ENCODE results near the gene TNS3. TPM values are rescaled to one million over a fixed set of nuclear protein-coding genes. Genes with fewer than 3 reads are reported as not detected.

The TNS3 gene
- total RNA-seq, 1 experiment from 2014 or later: 9.5 TPM

DNA sequence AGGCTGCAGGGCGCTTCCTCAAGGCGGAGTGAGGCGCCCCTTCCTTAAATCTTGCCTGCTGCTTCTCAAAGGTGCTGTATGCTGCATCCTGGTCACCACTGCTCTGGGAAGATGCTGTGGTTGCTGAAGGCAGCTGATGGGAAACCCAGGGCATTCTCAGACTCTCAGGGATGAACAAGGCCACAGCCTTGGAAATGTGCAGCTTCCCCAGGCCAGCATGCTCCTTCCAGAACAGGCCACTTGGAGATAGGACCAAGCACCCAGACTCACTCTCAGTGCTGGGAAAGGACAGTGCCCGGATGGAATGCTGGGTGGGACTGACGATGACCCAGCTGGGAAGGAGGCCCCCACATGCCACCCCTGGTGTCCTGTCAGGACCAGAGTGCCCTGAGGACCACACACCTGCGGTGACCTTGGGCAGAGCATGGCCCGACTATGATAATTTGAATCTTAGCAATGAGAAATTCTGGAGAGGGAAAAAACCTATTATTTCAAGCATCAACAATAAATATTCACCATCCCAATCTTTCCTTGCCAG is 235.5 kb downstream of the TNS3 start:
- Histone ChIP-seq H3K14ac (ENCODE audit: insufficient read depth, low read length) (no peak overlapping the region), H2BK15ac (ENCODE audit: low read depth, low read length) (no peak overlapping the region), H3K79me2 (ENCODE audit: insufficient read depth, low read length) (no peaks in the 10 kb centered on the region), H3K9ac (ENCODE audit: extremely low read depth, insufficient read length, low read length) (no peak overlapping the region), H2AK5ac (ENCODE audit: insufficient read length, low read length) (no peak overlapping the region), H3K79me1 (ENCODE audit: insufficient read depth, low read depth, low read length, poor library complexity, severe bottlenecking) (no peaks in the 10 kb centered on the region), H3K9me3 (ENCODE audit: control insufficient read depth, low read depth, low read length) (no peaks in the 10 kb centered on the region), H3K56ac (ENCODE audit: insufficient read length, low read depth, low read length) (no peak overlapping the region), H3K4me1 (ENCODE audit: insufficient read depth, low read length) (no peaks in the 10 kb centered on the region; the same call in 1 of the 2 replicates), H3K18ac (ENCODE audit: insufficient read length, low read depth, low read length) (no peak overlapping the region), H2AFZ (ENCODE audit: low read length) (no peak overlapping the region), H2BK20ac (ENCODE audit: low read depth, low read length, poor library complexity, severe bottlenecking) (no peak overlapping the region), H4K20me1 (ENCODE audit: control insufficient read depth, insufficient read depth, insufficient read length) (no peaks in the 10 kb centered on the region), H3K4ac (ENCODE audit: low read depth, low read length) (no peak overlapping the region), H3K27me3 (ENCODE audit: insufficient read depth, low read length) (no peaks in the 10 kb centered on the region), H2BK120ac (ENCODE audit: low read depth, low read length, poor library complexity, severe bottlenecking) (no peak overlapping the region), H2BK5ac (ENCODE audit: insufficient read length, low read length) (no peak overlapping the region), H3K23me2 (ENCODE audit: insufficient read length, low read depth, low read length, poor library complexity, severe bottlenecking) (no peaks in the 10 kb centered on the region), H3K4me2 (ENCODE audit: insufficient read depth, insufficient read length, low read length) (no peak overlapping the region), H3K23ac (ENCODE audit: insufficient read length, low read depth, low read length) (no peak overlapping the region), H4K91ac (ENCODE audit: insufficient read length, low read depth, low read length) (no peak overlapping the region), H3T11ph (ENCODE audit: low read length) (no peak overlapping the region), H4K8ac (replicated peaks; ENCODE audit: insufficient read length, low read depth, low read length) (no peak overlapping the region), H3K27ac (ENCODE audit: insufficient read length, low read depth, low read length) (no peak overlapping the region), H2BK12ac (ENCODE audit: insufficient read length, low read depth, low read length) (no peak overlapping the region), H4K5ac (ENCODE audit: insufficient read length, low read depth, low read length) (no peak overlapping the region)
- no CpG with 5 or more reads among the region's 7 CpGs for WGBS (ENCODE audit: extremely low coverage, insufficient read length, low lambda C conversion rate)
- no peak overlapping the region for H3K27ac Mint-ChIP-seq
- no peaks in the 10 kb centered on the region for H3K9me3 Mint-ChIP-seq
- no peaks in the 10 kb centered on the region for H3K27me3 Mint-ChIP-seq (ENCODE audit: low read depth)
- TF ChIP-seq, protein P1, sequence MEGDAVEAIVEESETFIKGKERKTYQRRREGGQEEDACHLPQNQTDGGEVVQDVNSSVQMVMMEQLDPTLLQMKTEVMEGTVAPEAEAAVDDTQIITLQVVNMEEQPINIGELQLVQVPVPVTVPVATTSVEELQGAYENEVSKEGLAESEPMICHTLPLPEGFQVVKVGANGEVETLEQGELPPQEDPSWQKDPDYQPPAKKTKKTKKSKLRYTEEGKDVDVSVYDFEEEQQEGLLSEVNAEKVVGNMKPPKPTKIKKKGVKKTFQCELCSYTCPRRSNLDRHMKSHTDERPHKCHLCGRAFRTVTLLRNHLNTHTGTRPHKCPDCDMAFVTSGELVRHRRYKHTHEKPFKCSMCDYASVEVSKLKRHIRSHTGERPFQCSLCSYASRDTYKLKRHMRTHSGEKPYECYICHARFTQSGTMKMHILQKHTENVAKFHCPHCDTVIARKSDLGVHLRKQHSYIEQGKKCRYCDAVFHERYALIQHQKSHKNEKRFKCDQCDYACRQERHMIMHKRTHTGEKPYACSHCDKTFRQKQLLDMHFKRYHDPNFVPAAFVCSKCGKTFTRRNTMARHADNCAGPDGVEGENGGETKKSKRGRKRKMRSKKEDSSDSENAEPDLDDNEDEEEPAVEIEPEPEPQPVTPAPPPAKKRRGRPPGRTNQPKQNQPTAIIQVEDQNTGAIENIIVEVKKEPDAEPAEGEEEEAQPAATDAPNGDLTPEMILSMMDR (conservative IDR thresholded peaks at IDR 0.05): no peak
- no peaks in the 10 kb centered on the region for H3K36me3 Mint-ChIP-seq (ENCODE audit: insufficient read depth in 1 of 3, low read depth in 3 of 3)
- no peaks in the 10 kb centered on the region; a peak in 1 of 4 replicates for H3K4me1 Mint-ChIP-seq
- DNase-seq: no peak
- H3K4me3 Mint-ChIP-seq: no peak overlapping the region
